ENCODE data around the gene MLPH. TPM values are rescaled to one million over a fixed set of nuclear protein-coding genes. Genes with fewer than 3 reads are reported as not detected.

Gene MLPH
- total and polyA plus RNA-seq, 2 donors (not counting 1 experiment from before 2014, with no cell fraction given), result not detected

DNA sequence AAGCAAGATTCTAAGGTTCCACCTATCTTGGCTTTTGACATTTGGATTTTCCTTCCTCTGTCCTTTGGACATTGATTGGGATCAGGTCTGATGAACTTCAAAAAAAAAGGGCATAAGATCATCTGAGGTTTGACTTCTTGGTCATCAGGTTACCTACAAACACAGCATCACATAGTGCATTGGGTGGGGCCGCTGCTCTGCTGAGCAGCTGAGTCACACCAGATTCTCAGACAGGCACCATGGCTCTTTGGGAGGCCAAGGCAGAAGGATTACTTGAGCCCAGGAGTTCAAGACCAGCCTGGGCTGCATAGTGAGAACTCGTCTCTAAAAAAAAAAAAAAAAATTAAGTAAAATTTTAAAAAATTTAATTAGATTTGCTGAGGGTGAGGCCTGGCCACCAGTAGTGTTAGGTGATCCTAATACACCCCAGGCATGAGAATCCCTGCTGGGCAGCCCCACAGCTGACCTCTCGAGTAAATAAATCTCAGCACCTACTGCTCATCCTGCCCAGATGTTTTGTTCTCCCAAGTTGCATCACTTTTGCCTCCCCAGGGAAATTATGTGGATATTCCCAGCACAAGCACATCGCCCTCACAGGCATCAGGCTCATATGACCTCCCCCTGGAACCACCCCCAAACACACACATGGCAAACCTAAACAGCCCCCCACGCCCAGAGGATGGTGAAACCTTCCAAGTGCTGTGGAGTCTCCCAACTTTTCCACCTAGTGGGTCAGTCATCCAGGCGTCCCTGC is 5.3 kb downstream of the MLPH start:
- Mint-ChIP-seq H3K4me1 (no peaks in the 10 kb centered on the region), H3K27me3 (peaks cover 43% of the 10 kb centered on the region), H3K27ac (no peak overlapping the region), H3K9me3 (ENCODE audit: insufficient read depth) (peaks cover 8% of the 10 kb centered on the region), H3K4me3 (no peak overlapping the region)
- no peaks in the 10 kb centered on the region for H3K79me2 ChIP-seq (ENCODE audit: control insufficient read depth, insufficient read depth, low read length)
- no peak overlapping the region for H3K27ac ChIP-seq (ENCODE audit: low read length in 2 of 2)
- intact Hi-C loops (cut with micrococcal nuclease), result no loop called here
- H3K4me3 ChIP-seq (ENCODE audit: control extremely low read depth in 1 of 5, extremely low read depth in 1 of 5, insufficient read depth in 1 of 5, low read depth in 2 of 5, low read length in 4 of 5), result no peak overlapping the region
- ATAC-seq (ENCODE audit: low read depth) (no peak), DNase-seq (no peak)
- TF ChIP-seq, protein P1, sequence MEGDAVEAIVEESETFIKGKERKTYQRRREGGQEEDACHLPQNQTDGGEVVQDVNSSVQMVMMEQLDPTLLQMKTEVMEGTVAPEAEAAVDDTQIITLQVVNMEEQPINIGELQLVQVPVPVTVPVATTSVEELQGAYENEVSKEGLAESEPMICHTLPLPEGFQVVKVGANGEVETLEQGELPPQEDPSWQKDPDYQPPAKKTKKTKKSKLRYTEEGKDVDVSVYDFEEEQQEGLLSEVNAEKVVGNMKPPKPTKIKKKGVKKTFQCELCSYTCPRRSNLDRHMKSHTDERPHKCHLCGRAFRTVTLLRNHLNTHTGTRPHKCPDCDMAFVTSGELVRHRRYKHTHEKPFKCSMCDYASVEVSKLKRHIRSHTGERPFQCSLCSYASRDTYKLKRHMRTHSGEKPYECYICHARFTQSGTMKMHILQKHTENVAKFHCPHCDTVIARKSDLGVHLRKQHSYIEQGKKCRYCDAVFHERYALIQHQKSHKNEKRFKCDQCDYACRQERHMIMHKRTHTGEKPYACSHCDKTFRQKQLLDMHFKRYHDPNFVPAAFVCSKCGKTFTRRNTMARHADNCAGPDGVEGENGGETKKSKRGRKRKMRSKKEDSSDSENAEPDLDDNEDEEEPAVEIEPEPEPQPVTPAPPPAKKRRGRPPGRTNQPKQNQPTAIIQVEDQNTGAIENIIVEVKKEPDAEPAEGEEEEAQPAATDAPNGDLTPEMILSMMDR (IDR thresholded peaks at IDR 0.05), result no peak
- TF ChIP-seq EZH2 (IDR thresholded peaks at IDR 0.05; ENCODE audit: borderline replicate concordance, insufficient read depth, low read depth, low read length, poor library complexity, severe bottlenecking), result no peak
- no peaks in the 10 kb centered on the region for H4K20me1 ChIP-seq (ENCODE audit: control insufficient read depth, insufficient read depth, low read length, poor library complexity, severe bottlenecking)
- H3K9me3 ChIP-seq (ENCODE audit: control extremely low read depth in 1 of 3, control insufficient read depth in 2 of 3, insufficient read depth in 1 of 3, low read length in 2 of 3), result peaks cover 1 to 28% (median 14%) of the 10 kb centered on the region in 3 donors
- 93% methylated on average over 4 of the region's 6 CpGs for WGBS (ENCODE audit: insufficient coverage)
- no peak overlapping the region for H2AFZ ChIP-seq (ENCODE audit: insufficient read depth, low read depth, low read length, poor library complexity, severe bottlenecking)
- no peak overlapping the region for H3K4me2 ChIP-seq (replicated peaks; ENCODE audit: low read depth, low read length, poor library complexity, severe bottlenecking)
- POLR2A ChIA-PET, result no interaction called here
- H3K27me3 ChIP-seq (replicated peaks in 1 of 4; ENCODE audit: control extremely low read depth in 1 of 4, control insufficient read depth in 3 of 4, insufficient read depth in 4 of 4, low read length in 3 of 4), result peaks cover 0 to 42% (median 6%) of the 10 kb centered on the region in 4 experiments
- peaks cover 0 to 3% of the 10 kb centered on the region in 2 donors for H3K4me1 ChIP-seq (ENCODE audit: control insufficient read depth in 2 of 2, insufficient read depth in 2 of 2, low read length in 2 of 2)
- H3K36me3 ChIP-seq (replicated peaks in 1 of 2; ENCODE audit: control extremely low read depth in 1 of 2, control insufficient read depth in 1 of 2, extremely low read depth in 1 of 2, insufficient read depth in 2 of 2, low read length in 1 of 2), result no peaks in the 10 kb centered on the region
- CTCF ChIA-PET, result interaction anchor here (1.9 kb wide), 1 partner anchor 80 kb away, joined by 4 read pairs; no protein-coding TSS in a partner anchor
- H3K9ac ChIP-seq (ENCODE audit: low read length), result no peak overlapping the region

DNA sequence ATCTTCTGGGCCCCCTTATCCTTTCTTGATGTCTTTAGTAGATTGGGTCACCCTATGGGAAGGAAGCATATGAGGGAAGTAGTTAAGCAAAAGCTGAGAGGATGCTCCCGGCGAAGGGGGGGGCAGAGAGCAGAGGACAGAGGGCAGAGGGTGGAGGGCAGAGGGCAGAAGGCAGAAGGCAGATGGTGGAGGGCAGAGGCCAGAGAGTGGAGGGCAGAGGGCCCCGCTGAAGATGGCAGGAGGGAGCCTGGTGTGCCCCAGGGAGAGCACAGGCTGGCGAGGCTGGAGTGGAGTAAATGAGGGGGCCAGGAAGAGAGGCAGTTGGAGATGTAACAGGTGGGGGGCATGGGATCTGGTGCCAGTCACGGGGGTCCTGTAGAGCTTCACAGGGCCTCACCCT is 7.0 kb downstream of the MLPH start:
- Mint-ChIP-seq H3K9me3 (ENCODE audit: insufficient read depth) (peaks cover 8% of the 10 kb centered on the region), H3K27ac (no peak overlapping the region), H3K4me1 (no peaks in the 10 kb centered on the region), H3K27me3 (peaks cover 48% of the 10 kb centered on the region), H3K4me3 (no peak overlapping the region)
- DNase-seq (no peak), ATAC-seq (ENCODE audit: low read depth) (no peak)
- Histone ChIP-seq H3K27ac (ENCODE audit: low read length in 2 of 2) (no peak overlapping the region), H3K79me2 (ENCODE audit: control insufficient read depth, insufficient read depth, low read length) (no peaks in the 10 kb centered on the region), H2AFZ (ENCODE audit: insufficient read depth, low read depth, low read length, poor library complexity, severe bottlenecking) (no peak overlapping the region), H3K4me3 (ENCODE audit: control extremely low read depth in 1 of 5, extremely low read depth in 1 of 5, insufficient read depth in 1 of 5, low read depth in 2 of 5, low read length in 4 of 5) (no peak overlapping the region), H3K4me1 (ENCODE audit: control insufficient read depth in 2 of 2, insufficient read depth in 2 of 2, low read length in 2 of 2) (no peaks in the 10 kb centered on the region), H4K20me1 (ENCODE audit: control insufficient read depth, insufficient read depth, low read length, poor library complexity, severe bottlenecking) (no peaks in the 10 kb centered on the region), H3K9ac (ENCODE audit: low read length) (no peak overlapping the region), H3K27me3 (replicated peaks in 1 of 4; ENCODE audit: control extremely low read depth in 1 of 4, control insufficient read depth in 3 of 4, insufficient read depth in 4 of 4, low read length in 3 of 4) (peaks cover 0 to 27% (median 0%) of the 10 kb centered on the region in 4 experiments), H3K36me3 (replicated peaks in 1 of 2; ENCODE audit: control extremely low read depth in 1 of 2, control insufficient read depth in 1 of 2, extremely low read depth in 1 of 2, insufficient read depth in 2 of 2, low read length in 1 of 2) (no peaks in the 10 kb centered on the region), H3K9me3 (ENCODE audit: control extremely low read depth in 1 of 3, control insufficient read depth in 2 of 3, insufficient read depth in 1 of 3, low read length in 2 of 3) (peaks cover 1 to 26% (median 14%) of the 10 kb centered on the region in 3 donors), H3K4me2 (replicated peaks; ENCODE audit: low read depth, low read length, poor library complexity, severe bottlenecking) (no peak overlapping the region)
- CTCF ChIA-PET, result interaction anchor here (1.0 kb wide), 1 partner anchor 18 kb away, joined by 3 read pairs; no protein-coding TSS in a partner anchor
- no peak for TF ChIP-seq EZH2 (IDR thresholded peaks at IDR 0.05; ENCODE audit: borderline replicate concordance, insufficient read depth, low read depth, low read length, poor library complexity, severe bottlenecking)
- TF ChIP-seq, protein P1 (IDR thresholded peaks at IDR 0.05), result no peak
- 63% methylated on average over 5 of the region's 5 CpGs for WGBS (ENCODE audit: insufficient coverage)
- POLR2A ChIA-PET, result no interaction called here
- intact Hi-C loops (cut with micrococcal nuclease), result no loop called here

Data from B cell (primary cell).